DMS53 (cell line): Measurements from ENCODE around the gene ADRM1.

Experiments used
- DNase-seq: peaks from one replicate; lab custom pipeline; 2025; lab: John Stamatoyannopoulos, UW

Gene ADRM1

GRCh38 chr20:62325172-62325905 is 22.5 kb downstream of the ADRM1 start:
- DNase-seq = no peak

GRCh38 chr20:62326559-62326958 is 23.8 kb downstream of the ADRM1 start:
- DNase-seq = no peak

- DNase-seq = no peak
Measured at GRCh38 chr20:62326959-62327725, 24.3 kb downstream of the ADRM1 start.

- no peak for DNase-seq
Measured at GRCh38 chr20:62327726-62328495, 25.1 kb downstream of the ADRM1 start.

GRCh38 chr20:62328684-62329388 is 26.0 kb downstream of the ADRM1 start:
- DNase-seq = no peak

- DNase-seq = no peak
Measured at GRCh38 chr20:62329389-62330377, 26.9 kb downstream of the ADRM1 start.

GRCh38 chr20:62330576-62331317 is 27.9 kb downstream of the ADRM1 start:
- no peak for DNase-seq

- no peak for DNase-seq
Measured at GRCh38 chr20:62331347-62331746, 28.6 kb downstream of the ADRM1 start.

- DNase-seq = no peak
Measured at GRCh38 chr20:62332421-62332820, 29.6 kb downstream of the ADRM1 start.

- DNase-seq = no peak
Measured at GRCh38 chr20:62332989-62333819, 30.4 kb downstream of the ADRM1 start.

- DNase-seq = no peak
Measured at GRCh38 chr20:62333820-62334595, 31.2 kb downstream of the ADRM1 start.

GRCh38 chr20:62334881-62335280 is 32.1 kb downstream of the ADRM1 start:
- DNase-seq = no peak

GRCh38 chr20:62335532-62335931 is 32.7 kb downstream of the ADRM1 start:
- no peak for DNase-seq

GRCh38 chr20:62336329-62336728 is 33.5 kb downstream of the ADRM1 start:
- peak; percentile 76 for DNase-seq

- no peak for DNase-seq
Measured at GRCh38 chr20:62336775-62337557, 34.2 kb downstream of the ADRM1 start.

- DNase-seq = no peak
Measured at GRCh38 chr20:62337558-62338293, 34.9 kb downstream of the ADRM1 start.

GRCh38 chr20:62338294-62338620 is 35.5 kb downstream of the ADRM1 start:
- DNase-seq = no peak
